PC-9 (cell line): ENCODE data around the gene RGS9.

Source experiments
- EZH2 ChIP-seq: fragments of 200-600 bp; sonication (generic); IDR thresholded peaks from 2 replicates; pipeline ENCODE4 v1.8.0; 2017; ENCODE audit warnings: antibody characterized with exemption, low read depth
- TF ChIP-seq, protein P1 (sequence below): fragments of 200-600 bp; sonication (generic); conservative IDR thresholded peaks from 2 replicates; pipeline ENCODE4 v1.6.1; 2017; ENCODE audit warnings: mixed run types, antibody characterized with exemption, mild to moderate bottlenecking, moderate library complexity

DNA sequence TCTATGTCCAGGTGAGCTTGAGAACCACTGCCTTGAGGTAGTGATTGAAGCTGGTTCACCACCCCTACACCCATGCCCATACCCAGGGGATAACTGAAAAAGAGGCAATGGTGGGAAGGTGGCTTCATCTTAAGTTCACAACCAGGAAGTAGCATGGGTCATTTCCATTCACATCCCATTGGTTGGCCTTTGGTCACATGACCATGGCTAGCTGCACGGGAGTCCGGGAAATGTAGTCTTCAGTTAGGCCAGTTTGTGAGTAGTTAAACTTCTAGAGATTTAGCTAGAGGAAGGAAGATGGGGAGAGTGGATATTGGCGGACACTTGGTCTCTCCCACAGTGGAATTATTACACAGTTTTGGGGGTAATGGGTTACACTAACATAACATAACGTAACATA, 92.9 kb downstream of the RGS9 start:
- TF ChIP-seq, protein P1, sequence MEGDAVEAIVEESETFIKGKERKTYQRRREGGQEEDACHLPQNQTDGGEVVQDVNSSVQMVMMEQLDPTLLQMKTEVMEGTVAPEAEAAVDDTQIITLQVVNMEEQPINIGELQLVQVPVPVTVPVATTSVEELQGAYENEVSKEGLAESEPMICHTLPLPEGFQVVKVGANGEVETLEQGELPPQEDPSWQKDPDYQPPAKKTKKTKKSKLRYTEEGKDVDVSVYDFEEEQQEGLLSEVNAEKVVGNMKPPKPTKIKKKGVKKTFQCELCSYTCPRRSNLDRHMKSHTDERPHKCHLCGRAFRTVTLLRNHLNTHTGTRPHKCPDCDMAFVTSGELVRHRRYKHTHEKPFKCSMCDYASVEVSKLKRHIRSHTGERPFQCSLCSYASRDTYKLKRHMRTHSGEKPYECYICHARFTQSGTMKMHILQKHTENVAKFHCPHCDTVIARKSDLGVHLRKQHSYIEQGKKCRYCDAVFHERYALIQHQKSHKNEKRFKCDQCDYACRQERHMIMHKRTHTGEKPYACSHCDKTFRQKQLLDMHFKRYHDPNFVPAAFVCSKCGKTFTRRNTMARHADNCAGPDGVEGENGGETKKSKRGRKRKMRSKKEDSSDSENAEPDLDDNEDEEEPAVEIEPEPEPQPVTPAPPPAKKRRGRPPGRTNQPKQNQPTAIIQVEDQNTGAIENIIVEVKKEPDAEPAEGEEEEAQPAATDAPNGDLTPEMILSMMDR = no peak
- TF ChIP-seq EZH2 = no peak
